Activated T-helper 1 cell treated with anti-CD3 and anti-CD28 coated beads, Interleukin-12 subunit alpha, Interleukin-12 subunit beta, Interleukin-2, Interleukin-4 antibody, amounts not matched to agents 30 ng/mL and 10 ng/mL and 1 ng/mL, durations not matched to agents 14 hours and 24 hours and 36 hours (primary cell): ENCODE data around the gene USP37. TPM values are rescaled to one million over a fixed set of nuclear protein-coding genes. Genes with fewer than 3 reads are reported as not detected.
"Not testable (repeated sequence)": the region's sequence is repeated elsewhere in the genome, so short reads cannot be mapped to it uniquely, and the experiment has no call there.

Source experiments
- DNase-seq: peaks from one replicate; pipeline ENCODE4 v3.0.0; 2021; ENCODE audit warnings: low spot score
- H3K27ac Mint-ChIP-seq: one replicate; pipeline ENCODE4 v1.8.0; 2021; ENCODE audit warnings: mild to moderate bottlenecking, mixed read lengths
- H3K27me3 Mint-ChIP-seq: one replicate; pipeline ENCODE4 v1.8.0; 2022; ENCODE audit warnings: mild to moderate bottlenecking, moderate library complexity, mixed read lengths; ENCODE audit not compliant: insufficient read depth
- H3K36me3 Mint-ChIP-seq: one replicate; pipeline ENCODE4 v1.8.0; 2021; ENCODE audit warnings: low read depth, mixed read lengths
- H3K4me1 Mint-ChIP-seq: one replicate; pipeline ENCODE4 v1.8.0; 2021; ENCODE audit warnings: low read depth, mixed read lengths
- H3K4me3 Mint-ChIP-seq: one replicate; pipeline ENCODE4 v1.8.0; 2021; ENCODE audit warnings: mild to moderate bottlenecking, moderate library complexity, mixed read lengths
- H3K9me3 Mint-ChIP-seq: one replicate; pipeline ENCODE4 v1.8.0; 2021; ENCODE audit warnings: mixed read lengths
- intact Hi-C: fragments of 100-400 bp; cut with micrococcal nuclease; formaldehyde crosslinking; loops from one replicate; pipeline ENCODE4 v1.15.1; 2024
- total RNA-seq: library from RNA; stranded (reverse); gene quantifications from 2 replicates; pipeline ENCODE4 v1.2.3, GENCODE V29; 2022

USP37 gene
- total RNA-seq, 1 donor from 2014 or later: 43.5 TPM

- H3K4me1 Mint-ChIP-seq: no peaks in the 10 kb centered on the region
- H3K36me3 Mint-ChIP-seq: peaks cover 44% of the 10 kb centered on the region
- intact Hi-C loops: no loop called here
- no peaks in the 10 kb centered on the region for H3K27me3 Mint-ChIP-seq
- DNase-seq: no peak
- no peaks in the 10 kb centered on the region for H3K9me3 Mint-ChIP-seq
- no peak overlapping the region for H3K27ac Mint-ChIP-seq
- no peak overlapping the region for H3K4me3 Mint-ChIP-seq
Measured at GRCh38 chr2:218536804-218537494, 31.2 kb downstream of the USP37 start.

DNA sequence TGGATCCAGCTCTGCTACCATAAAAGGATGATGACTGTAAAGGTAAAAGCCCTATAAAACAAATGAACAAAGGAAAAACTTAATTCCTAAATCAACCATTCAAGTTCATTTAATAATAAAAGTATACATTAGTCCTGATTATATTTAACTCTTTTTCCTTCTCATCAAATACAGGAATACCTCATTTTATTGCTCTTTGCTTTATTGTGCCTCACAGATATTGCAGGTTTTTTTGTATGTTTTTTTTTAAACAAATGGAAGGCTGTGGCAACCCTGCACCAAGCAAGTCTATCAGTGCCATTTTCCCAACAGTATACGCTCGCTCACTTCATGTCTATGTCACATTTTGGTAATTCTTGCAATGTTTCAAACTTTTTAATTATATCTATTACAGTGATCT, 38.2 kb downstream of the USP37 start:
- no peaks in the 10 kb centered on the region for H3K4me1 Mint-ChIP-seq
- no peaks in the 10 kb centered on the region for H3K27me3 Mint-ChIP-seq
- H3K27ac Mint-ChIP-seq: no peak overlapping the region
- DNase-seq: no peak
- H3K4me3 Mint-ChIP-seq: no peak overlapping the region
- peaks cover 15% of the 10 kb centered on the region for H3K9me3 Mint-ChIP-seq
- H3K36me3 Mint-ChIP-seq: peaks cover 53% of the 10 kb centered on the region
- intact Hi-C loops: no loop called here

DNA sequence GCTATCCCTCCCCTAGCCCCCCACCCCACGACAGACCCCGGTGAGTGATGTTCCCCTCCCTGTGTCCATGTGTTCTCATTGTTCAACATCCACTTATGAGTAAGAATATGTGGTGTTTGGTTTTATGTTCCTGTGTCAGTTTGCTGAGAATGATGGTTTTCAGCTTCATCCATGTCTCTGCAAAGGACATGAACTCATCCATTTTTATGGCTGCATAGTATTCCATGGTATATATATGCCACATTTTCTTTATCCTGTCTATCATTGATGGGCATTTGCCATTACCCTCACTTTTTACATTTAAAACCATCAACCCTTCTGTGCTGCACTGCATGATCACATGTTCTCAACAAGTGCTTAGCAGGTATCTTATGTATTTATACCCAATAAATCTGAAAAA, 39.7 kb downstream of the USP37 start:
- H3K4me1 Mint-ChIP-seq, H3K4me3 Mint-ChIP-seq, intact Hi-C loops, DNase-seq, H3K27me3 Mint-ChIP-seq, H3K27ac Mint-ChIP-seq: not testable (repeated sequence)
- H3K36me3 Mint-ChIP-seq: peaks cover 63% of the 10 kb centered on the region
- peaks cover 26% of the 10 kb centered on the region for H3K9me3 Mint-ChIP-seq

- Mint-ChIP-seq H3K36me3 (peaks cover 54% of the 10 kb centered on the region), H3K4me3 (no peak overlapping the region), H3K27ac (no peak overlapping the region), H3K9me3 (peaks cover 26% of the 10 kb centered on the region), H3K4me1 (peaks cover 5% of the 10 kb centered on the region), H3K27me3 (no peaks in the 10 kb centered on the region)
- no peak for DNase-seq
- intact Hi-C loops: no loop called here
Measured at GRCh38 chr2:218523651-218524050, 44.5 kb downstream of the USP37 start.

GRCh38 chr2:218518876-218519275, 49.3 kb downstream of the USP37 start:
- Mint-ChIP-seq H3K4me3 (no peak overlapping the region), H3K27me3 (no peaks in the 10 kb centered on the region), H3K36me3 (peaks cover 35% of the 10 kb centered on the region), H3K9me3 (peaks cover 4% of the 10 kb centered on the region), H3K4me1 (peaks cover 23% of the 10 kb centered on the region), H3K27ac (peak overlapping the region; percentile 32)
- intact Hi-C loops: loop anchor here (5.0 kb wide), 1 partner anchor 217 kb away; no protein-coding TSS in a partner anchor
- DNase-seq: no peak

DNA sequence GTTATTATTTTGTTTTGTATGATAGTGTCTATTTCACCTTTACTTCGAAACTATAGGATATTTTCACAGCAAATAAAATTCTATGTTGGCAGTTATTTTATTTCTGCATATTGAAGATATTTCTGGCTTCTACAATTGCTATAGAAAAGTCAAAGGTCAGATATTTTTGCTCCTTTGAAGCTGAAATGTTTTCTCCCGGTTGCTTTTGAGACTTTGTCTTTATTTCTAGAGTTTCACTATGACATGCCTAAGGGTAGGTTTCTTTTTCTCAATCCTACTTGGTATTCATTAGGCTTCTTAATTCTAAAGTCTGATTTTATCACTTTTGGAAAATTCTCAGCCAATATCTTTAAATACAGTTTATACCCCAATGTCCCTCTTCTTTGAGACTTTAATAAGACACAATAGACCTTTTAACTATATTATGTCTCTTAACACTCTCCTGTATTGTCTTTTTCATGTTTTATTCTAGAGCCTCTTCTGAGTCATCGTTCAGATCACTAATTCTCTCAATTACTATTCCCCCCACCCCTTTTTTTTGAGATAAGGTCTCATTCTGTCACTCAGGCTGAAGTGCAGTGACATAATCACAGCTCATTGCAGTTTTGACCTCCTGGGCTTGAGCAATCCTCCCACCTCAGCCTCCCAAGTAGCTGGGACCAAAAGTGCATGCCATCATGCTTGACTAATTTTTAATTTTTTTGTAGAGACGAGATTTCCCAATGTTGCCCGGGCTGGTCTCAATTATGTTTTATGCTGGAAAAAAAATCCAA, 50.5 kb downstream of the USP37 start:
- Mint-ChIP-seq H3K27ac (peak overlapping the region; percentile 65), H3K4me3 (no peak overlapping the region), H3K36me3 (peaks cover 31% of the 10 kb centered on the region), H3K4me1 (peaks cover 23% of the 10 kb centered on the region), H3K9me3 (no peaks in the 10 kb centered on the region), H3K27me3 (no peaks in the 10 kb centered on the region)
- intact Hi-C loops: loop anchor here (5.0 kb wide), 1 partner anchor 215 kb away; no protein-coding TSS in a partner anchor
- no peak for DNase-seq

GRCh38 chr2:218516614-218517013, 51.5 kb downstream of the USP37 start:
- H3K36me3 Mint-ChIP-seq: peaks cover 32% of the 10 kb centered on the region
- H3K27ac Mint-ChIP-seq: no peak overlapping the region
- DNase-seq: no peak
- peaks cover 23% of the 10 kb centered on the region for H3K4me1 Mint-ChIP-seq
- no peaks in the 10 kb centered on the region for H3K27me3 Mint-ChIP-seq
- H3K9me3 Mint-ChIP-seq: no peaks in the 10 kb centered on the region
- H3K4me3 Mint-ChIP-seq: no peak overlapping the region
- intact Hi-C loops: loop anchor here (1.0 to 5.0 kb wide), 2 partner anchors 109 to 214 kb away; no protein-coding TSS in a partner anchor

DNA sequence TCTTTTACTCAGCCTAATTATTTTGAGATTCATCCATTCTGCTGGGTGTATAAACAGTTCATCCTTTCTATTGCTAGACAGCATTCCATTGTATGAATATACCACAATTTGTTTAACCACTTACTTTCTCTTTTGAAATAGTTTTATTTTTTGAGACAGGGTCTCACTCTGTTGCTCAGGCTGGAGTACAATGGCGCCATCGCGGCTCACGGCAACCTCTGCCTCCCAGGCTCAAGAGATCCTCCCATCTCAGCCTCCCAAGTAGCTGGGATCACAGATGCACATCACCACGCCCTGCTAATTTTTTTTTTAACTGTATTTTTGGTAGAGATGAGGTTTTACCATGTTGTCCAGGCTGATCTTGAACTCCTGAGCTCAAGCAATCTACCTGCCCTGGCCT, 54.5 kb downstream of the USP37 start:
- Mint-ChIP-seq H3K4me3 (no peak overlapping the region), H3K9me3 (no peaks in the 10 kb centered on the region), H3K36me3 (peaks cover 27% of the 10 kb centered on the region), H3K4me1 (peaks cover 24% of the 10 kb centered on the region), H3K27me3 (no peaks in the 10 kb centered on the region), H3K27ac (no peak overlapping the region)
- intact Hi-C loops: no loop called here
- no peak for DNase-seq

DNA sequence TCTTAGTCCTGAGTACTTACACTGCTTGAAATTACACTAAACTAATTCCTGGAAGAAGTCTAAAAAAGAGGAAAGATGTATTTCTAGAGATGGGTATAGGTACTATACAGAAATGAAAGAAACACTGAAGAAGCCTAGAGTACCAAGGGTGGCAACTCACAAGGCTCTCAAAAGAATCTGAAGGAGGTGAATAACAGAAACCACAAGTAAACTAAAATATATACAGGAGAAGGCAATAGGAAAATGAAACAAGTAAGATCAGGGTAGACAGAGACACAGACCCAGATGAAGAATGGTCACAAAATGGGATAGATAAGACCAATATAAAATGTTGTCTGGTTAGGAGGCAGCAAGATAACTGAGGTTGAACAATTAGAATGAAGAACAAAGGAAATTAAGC, 59.9 kb downstream of the USP37 start:
- Mint-ChIP-seq H3K27ac (peak overlapping the region; percentile 51), H3K9me3 (no peaks in the 10 kb centered on the region), H3K36me3 (peaks cover 27% of the 10 kb centered on the region), H3K27me3 (no peaks in the 10 kb centered on the region), H3K4me1 (peaks cover 21% of the 10 kb centered on the region), H3K4me3 (peak overlapping the region; percentile 19)
- intact Hi-C loops: no loop called here
- DNase-seq: no peak

DNA sequence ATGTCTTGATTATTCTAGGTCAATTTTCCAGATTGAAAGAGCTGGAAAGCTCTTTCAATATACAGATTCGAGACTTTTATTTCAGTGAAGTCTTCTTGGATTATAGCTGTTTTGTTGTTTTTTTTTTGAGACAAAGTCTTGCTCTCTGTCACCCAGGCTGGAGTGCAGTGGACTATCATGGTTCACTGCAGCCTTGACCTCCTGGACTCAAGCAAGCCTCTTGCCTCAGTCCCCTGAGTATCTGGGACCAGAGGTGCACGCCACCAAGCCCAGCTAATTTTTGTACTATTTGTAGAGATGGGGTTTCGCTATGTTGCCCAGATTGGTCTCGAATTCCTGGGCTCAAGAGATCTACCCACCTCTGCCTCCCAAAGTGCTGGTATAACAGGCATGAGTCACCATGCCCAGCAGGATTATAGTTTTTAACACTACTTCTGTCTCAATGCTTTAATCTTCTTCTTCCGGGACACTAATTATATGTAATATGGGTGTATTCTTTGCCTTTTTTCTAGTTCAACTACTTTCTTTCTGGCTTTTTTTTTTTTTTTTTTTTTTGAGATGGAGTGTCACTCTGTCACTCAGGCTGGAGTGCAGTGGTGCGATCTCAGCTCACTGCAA, 62.3 kb downstream of the USP37 start:
- DNase-seq: no peak
- H3K9me3 Mint-ChIP-seq: no peaks in the 10 kb centered on the region
- no peaks in the 10 kb centered on the region for H3K27me3 Mint-ChIP-seq
- no peak overlapping the region for H3K4me3 Mint-ChIP-seq
- peaks cover 33% of the 10 kb centered on the region for H3K36me3 Mint-ChIP-seq
- H3K4me1 Mint-ChIP-seq: peaks cover 21% of the 10 kb centered on the region
- no peak overlapping the region for H3K27ac Mint-ChIP-seq
- intact Hi-C loops: no loop called here

DNA sequence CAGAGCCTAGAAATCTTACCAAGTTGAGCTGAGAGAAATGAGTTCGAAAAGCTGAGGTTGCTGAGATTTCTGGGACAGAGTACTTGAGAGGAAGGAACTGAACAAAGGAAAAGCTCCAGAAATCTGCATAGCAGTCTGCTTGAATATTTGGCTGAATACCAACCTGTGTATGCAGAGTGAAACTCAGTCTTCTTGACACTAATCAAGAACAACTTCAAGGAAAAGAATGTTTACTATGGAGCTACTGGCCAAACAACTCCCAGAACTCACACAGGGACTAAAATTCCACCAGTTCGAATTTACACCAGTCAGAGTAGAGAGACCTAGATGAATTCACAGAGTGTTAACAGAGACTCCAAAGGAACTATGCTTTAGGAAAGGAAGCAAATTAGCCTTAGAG, 66.5 kb downstream of the USP37 start:
- H3K27ac Mint-ChIP-seq: no peak overlapping the region
- no peaks in the 10 kb centered on the region for H3K9me3 Mint-ChIP-seq
- intact Hi-C loops: no loop called here
- H3K36me3 Mint-ChIP-seq: peaks cover 21% of the 10 kb centered on the region
- H3K4me1 Mint-ChIP-seq: no peaks in the 10 kb centered on the region
- no peak overlapping the region for H3K4me3 Mint-ChIP-seq
- no peaks in the 10 kb centered on the region for H3K27me3 Mint-ChIP-seq
- no peak for DNase-seq

DNA sequence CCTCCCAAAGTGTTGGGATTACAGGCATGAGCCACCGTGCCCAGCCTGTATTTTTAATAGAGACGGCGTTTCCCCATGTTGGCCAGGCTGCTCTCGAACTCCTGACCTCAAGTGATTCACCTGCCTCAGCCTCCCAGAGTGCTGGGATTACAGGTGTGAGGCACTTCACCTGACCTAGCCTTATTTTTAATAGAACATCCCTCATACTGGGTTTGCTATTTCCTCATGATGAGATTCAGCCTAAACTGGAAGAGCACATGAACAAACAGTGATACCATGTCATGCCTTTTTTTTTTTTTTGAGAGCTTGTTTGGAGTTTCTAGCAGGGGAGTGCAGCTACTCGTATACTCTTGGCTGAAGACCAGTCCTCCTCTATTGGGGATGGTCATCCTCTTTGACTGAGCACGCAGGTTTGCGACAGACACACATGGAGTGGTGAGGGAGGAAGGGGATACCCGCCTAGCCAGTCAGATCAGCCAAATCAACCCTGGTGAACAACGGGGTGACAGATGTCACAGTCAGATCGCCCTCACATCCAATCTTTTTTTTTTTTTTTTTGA, 67.6 kb downstream of the USP37 start:
- DNase-seq: no peak
- H3K4me1 Mint-ChIP-seq: no peaks in the 10 kb centered on the region
- no peak overlapping the region for H3K4me3 Mint-ChIP-seq
- intact Hi-C loops: no loop called here
- H3K27ac Mint-ChIP-seq: no peak overlapping the region
- H3K27me3 Mint-ChIP-seq: no peaks in the 10 kb centered on the region
- H3K36me3 Mint-ChIP-seq: peaks cover 21% of the 10 kb centered on the region
- no peaks in the 10 kb centered on the region for H3K9me3 Mint-ChIP-seq
